Neuron (in vitro differentiated cells): ENCODE data around the gene TNFRSF1B.

Experiments
- H2AFZ ChIP-seq: one replicate; pipeline ENCODE4 v1.6.1; 2013; ENCODE audit warnings: low read depth, mild to moderate bottlenecking, inconsistent platforms, low read length, moderate library complexity
- H3K27me3 ChIP-seq: one replicate; pipeline ENCODE4 v1.6.1; 2013; ENCODE audit warnings: low read length; ENCODE audit not compliant: insufficient read depth
- H3K36me3 ChIP-seq: one replicate; pipeline ENCODE4 v1.6.1; 2013; ENCODE audit warnings: low read length; ENCODE audit not compliant: insufficient read depth
- H3K4me1 ChIP-seq: one replicate; pipeline ENCODE4 v1.6.1; 2013; ENCODE audit warnings: low read length; ENCODE audit not compliant: insufficient read depth
- H3K4me3 ChIP-seq: 2 replicates; pipeline ENCODE4 v1.5.1; 2013; ENCODE audit warnings: mild to moderate bottlenecking, low read length, moderate library complexity
- H3K9me3 ChIP-seq: one replicate; pipeline ENCODE4 v1.6.1; 2013; ENCODE audit warnings: low read length

TNFRSF1B gene

DNA sequence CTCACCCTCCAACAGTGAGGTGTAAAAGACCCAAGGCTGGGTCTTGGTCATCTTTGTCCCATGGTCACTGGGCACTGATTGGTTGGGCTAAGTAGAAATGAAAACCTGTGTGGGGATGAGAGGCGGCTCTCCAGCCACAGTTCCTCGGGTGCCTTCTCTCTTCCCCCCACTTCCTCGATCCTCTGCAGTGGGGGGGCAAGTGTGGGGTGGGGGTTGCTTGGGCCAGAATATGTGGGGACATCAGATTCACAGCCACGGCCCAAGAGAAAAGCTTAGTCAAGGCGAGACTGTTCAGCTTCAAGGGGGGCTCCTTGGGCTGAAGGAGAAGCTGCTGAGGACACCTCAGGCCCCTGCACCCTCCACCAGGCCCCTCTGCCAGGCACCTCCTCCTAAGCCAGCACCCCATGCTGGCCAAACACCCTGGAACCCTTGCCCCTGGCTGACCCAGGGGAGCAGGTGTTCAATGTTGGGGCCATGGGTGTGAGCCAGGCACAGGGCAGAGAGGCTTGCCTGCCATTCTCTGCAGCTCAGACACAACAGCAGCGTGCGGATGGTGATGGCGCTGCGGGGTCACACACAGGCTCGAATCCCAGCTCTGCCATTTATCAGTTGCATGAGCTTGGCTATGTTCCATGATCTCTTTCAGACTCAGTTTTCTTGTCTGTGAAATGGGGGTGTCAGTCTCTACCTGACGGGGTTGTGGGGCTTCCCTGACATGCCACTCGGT, 21.0 kb upstream of the TNFRSF1B start:
- H3K4me1 ChIP-seq, result peaks cover 10% of the 10 kb centered on the region
- H3K27me3 ChIP-seq, result peaks cover 6% of the 10 kb centered on the region
- H3K4me3 ChIP-seq, result no peak overlapping the region
- no peaks in the 10 kb centered on the region for H3K36me3 ChIP-seq
- no peak overlapping the region for H2AFZ ChIP-seq
- no peaks in the 10 kb centered on the region for H3K9me3 ChIP-seq

DNA sequence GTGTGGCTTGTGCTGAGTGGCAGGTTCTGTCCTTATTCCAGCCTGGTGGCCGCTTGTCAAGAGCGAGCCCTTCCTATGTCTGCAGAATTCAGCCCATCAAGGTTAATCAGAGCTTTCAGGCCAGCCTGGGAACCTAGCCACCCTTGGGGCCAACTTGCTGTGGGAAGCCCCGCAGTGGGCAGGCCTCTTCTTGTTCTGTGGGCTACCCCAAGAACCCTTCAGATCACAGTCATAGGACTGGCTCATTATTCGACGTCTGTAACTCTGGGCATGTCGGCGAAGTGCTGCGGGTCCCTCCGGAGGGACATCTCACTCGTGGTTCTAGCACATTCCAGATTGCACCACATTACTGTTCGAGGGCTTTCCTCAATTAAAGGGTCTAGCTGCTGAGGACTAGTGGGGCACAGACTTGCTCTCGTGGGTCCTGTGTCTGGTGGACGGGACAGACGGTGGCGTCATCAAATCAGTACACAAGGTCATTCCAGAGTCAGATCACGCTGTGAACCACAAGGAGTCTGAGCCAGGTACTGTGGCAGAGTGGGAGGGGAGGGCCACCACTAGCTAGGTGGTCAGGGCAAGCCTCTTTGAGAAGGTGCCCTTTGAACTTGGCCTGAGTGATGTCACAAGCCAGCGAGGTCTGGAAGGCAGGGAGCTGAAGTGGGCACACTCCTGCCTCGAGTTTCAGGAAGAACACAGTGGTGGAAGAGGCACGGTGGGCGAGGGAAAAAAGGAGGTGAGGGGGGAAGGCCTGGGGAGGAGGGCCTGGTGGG, 20.3 kb upstream of the TNFRSF1B start:
- Histone ChIP-seq H3K4me3 (no peak overlapping the region), H3K4me1 (peaks cover 10% of the 10 kb centered on the region), H3K27me3 (peaks cover 6% of the 10 kb centered on the region), H2AFZ (no peak overlapping the region), H3K36me3 (no peaks in the 10 kb centered on the region), H3K9me3 (no peaks in the 10 kb centered on the region)

DNA sequence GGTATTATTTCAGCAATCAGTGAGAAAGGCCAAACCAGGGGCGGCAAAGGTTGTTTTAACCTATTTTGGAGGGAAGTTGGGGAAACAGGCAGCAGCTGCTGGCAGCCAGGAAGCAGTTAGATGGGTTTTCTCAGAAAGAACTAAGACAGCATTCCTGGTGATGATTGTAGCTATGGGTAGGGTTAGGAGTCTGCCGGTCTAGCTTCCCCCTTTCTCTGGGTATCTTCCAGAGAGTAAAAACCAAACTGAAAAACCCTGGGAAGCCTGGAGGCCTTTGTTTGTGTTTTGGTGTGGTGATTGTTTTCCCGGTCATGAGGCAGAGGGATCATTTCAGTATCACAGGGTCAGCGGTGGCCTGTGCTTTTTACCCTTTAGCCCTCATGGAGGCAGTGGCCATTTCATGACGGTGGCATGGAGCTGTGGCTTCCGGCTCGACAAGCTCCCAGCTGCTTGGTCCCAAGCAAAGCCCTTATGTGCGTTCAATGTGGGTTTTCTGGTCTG, 19.5 kb upstream of the TNFRSF1B start:
- Histone ChIP-seq H2AFZ (no peak overlapping the region), H3K36me3 (no peaks in the 10 kb centered on the region), H3K4me1 (peaks cover 10% of the 10 kb centered on the region), H3K9me3 (no peaks in the 10 kb centered on the region), H3K4me3 (no peak overlapping the region), H3K27me3 (peaks cover 5% of the 10 kb centered on the region)

DNA sequence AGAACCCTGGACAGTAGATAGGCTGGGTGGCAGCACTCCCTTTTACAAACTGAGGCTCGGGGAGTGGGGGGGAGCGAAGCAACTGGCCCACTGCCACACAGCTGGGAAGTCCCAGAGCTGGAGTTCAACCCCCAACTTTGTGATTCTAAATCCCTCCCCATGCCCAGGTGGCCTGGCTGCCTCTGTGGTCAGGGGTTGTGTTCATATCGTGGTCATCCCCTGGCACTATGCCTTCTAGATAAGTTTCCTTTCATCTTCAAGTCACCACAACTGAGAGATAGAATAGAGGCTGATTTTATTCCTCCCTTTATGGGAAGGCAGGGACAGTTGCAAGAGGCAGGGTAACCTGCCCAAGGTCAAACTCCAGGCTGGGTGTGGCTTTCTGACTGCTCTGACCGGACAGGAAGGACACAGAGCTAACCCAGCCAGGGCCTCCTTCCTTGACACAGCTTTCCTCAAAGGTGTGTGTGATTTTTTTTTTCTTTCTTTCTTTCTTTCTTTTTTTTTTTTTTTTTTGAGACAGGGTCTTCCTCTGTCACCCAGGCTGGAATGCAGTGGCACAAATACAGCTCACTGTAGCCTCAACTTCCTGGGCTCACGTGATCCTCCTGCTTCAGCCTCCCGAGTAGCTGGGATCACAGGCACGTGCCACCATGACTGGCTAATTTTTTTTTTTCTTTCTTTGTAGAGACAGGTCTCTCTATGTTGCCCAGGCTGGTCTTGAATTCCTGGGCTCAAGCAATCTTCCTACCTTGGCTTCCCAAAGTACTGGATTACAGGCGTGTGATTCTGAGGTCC, 18.4 kb upstream of the TNFRSF1B start:
- Histone ChIP-seq H3K36me3 (no peaks in the 10 kb centered on the region), H2AFZ (no peak overlapping the region), H3K9me3 (no peaks in the 10 kb centered on the region), H3K27me3 (no peaks in the 10 kb centered on the region), H3K4me3 (no peak overlapping the region), H3K4me1 (peaks cover 7% of the 10 kb centered on the region)

DNA sequence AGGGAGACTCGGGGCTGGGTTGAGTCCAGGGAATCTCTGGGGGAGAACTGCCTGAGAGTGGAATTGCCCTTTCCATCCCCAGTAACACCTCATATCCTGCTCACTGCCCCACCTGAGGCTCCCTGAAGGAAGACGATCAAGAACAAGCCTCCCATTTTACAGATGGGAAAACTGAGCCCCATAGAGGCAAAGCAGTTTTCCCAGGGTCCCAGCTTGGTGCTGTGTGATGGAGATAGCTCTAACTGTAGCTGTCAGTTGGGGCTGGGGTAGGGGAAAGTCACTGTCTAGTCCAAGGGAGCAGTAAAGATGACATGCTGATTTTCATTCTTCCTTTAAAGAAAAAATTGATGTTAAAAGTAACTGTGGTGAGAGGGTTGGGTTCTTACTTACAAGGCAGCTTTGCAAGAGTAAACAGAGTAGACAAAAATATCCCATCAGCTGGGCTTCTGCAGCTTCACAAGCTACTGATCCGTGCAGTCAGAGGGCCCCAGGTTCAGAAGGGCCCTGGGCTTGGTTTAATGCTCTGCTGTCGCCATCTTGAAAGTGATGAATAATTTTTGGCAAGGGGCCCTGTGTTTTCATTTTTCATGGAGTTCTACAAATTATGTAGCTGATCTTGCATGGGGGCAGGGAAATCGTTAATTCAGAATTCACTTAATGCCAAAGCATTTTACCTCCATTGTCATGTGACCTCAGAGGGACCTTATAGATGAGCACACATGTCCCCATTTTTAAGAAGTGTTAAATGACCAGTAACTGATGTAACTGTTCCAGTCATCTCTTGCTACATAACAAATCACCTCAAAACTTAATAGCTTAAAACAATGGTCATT, 17.6 kb upstream of the TNFRSF1B start:
- Histone ChIP-seq H3K4me1 (peaks cover 7% of the 10 kb centered on the region), H2AFZ (no peak overlapping the region), H3K4me3 (no peak overlapping the region), H3K36me3 (no peaks in the 10 kb centered on the region), H3K9me3 (no peaks in the 10 kb centered on the region), H3K27me3 (no peaks in the 10 kb centered on the region)

DNA sequence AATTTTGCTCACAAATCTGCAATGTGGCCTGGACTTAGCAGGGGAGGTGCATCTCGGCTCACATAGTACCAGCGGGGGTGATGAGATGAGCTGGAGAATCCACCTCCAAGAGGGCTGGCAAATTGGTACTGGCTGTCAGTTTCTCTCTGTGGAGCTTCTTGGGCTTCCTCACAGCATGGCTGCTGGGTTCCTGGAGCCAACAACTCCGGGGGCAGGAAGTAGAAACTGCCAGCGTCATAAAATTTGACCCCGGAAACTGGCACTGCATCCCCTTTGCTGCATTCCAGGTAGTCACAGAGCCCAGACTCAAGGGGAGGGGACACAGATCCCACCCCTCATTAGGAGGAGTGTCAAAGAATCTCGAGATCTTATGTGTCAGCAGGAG, 17.0 kb upstream of the TNFRSF1B start:
- no peaks in the 10 kb centered on the region for H3K36me3 ChIP-seq
- H3K4me1 ChIP-seq, result peaks cover 7% of the 10 kb centered on the region
- H3K4me3 ChIP-seq, result no peak overlapping the region
- no peaks in the 10 kb centered on the region for H3K27me3 ChIP-seq
- no peak overlapping the region for H2AFZ ChIP-seq
- H3K9me3 ChIP-seq, result no peaks in the 10 kb centered on the region

DNA sequence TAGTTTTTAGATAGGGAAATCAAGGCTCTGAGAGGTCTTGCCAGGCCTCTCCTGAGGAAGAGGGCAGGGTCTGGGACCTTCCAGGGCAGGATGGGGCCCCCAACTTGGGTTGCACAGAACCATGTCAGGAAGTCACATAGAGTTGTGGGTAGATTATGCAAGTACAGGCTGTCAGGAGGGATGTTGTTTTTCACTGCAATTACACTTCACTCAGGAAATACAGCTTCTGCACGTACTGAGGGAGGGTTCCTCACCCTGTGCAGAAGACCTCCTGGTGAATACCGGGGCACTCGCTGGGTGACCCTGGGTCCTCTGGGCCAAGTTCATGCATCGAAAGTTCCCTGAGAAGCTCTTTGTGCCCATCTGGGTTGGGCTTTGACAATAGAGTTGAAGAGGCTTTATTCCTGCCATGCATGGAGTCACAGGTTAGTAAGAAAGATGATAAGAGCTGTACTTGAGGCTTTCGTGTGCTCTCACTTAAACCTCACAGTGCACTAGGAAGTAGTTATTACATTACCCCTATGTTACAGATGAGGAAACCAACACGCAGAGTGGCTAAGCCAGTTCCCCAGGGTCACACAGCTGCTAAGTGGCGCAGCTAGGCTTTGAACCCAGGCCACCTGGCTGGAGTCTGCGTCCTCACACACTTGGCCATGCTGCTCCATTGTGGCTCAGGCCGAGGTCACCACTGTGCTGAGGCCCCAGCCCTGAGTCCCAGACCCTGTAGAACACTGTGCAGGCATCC, 16.2 kb upstream of the TNFRSF1B start:
- H3K9me3 ChIP-seq, result no peaks in the 10 kb centered on the region
- peaks cover 7% of the 10 kb centered on the region for H3K4me1 ChIP-seq
- no peak overlapping the region for H2AFZ ChIP-seq
- H3K36me3 ChIP-seq, result no peaks in the 10 kb centered on the region
- H3K27me3 ChIP-seq, result no peaks in the 10 kb centered on the region
- no peak overlapping the region for H3K4me3 ChIP-seq

DNA sequence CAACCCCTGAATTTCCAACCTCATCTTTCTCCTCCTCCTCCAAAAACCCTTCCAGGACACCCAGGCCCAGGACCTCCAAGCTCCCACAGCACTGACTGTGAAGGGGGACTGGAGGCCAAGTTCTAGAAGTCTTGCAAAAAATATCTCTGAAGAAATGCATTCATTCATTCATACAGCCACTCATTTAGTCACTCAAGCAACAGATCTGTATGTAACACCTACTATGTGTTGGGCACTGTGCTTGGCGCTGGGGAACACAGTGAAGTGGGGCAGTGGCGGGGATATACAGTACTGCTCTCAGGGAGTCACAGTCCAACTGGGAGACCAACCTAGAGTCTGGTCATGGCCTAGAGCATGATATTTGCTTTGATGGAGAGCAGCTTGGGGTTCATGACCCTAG, 15.3 kb upstream of the TNFRSF1B start:
- H3K9me3 ChIP-seq, result no peaks in the 10 kb centered on the region
- H3K4me1 ChIP-seq, result peaks cover 7% of the 10 kb centered on the region
- H2AFZ ChIP-seq, result no peak overlapping the region
- no peak overlapping the region for H3K4me3 ChIP-seq
- H3K36me3 ChIP-seq, result no peaks in the 10 kb centered on the region
- no peaks in the 10 kb centered on the region for H3K27me3 ChIP-seq

DNA sequence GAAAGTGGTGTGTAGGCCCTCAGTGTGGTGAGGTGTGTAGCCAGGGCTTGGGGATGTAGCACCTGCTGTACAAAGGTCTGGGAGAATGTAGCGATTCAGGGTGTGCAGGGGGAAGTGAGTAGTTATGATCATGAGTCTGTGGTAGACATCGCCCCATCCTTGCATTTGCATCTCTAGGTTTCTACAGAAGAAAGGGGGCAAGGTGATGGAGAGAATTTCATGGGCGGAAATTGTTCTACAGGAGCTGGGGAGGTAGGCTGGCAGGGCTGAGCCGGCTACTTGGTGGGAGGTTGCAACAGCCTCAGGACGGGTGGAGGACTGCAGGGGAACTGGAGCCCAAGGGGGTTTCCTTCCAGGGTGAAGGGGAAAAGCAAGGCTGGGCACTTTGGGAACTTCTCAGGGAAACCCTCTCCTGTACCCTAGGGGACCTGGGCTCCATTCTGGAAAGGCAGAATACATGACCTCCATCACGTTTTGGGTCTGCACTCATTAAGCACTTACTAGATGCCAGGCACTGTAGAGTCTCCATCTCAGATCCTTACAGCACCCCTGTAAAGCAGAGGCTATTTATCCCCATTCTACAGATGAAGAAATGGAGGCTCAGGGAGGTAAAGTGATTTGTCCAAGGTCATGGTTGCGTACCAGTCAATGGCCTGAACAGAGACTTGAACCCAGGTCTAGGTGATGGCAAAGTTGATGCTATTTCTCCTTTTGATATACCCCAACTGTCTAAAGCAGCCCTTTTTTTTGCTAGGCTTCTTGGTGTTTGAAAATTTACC, 14.5 kb upstream of the TNFRSF1B start:
- H3K4me1 ChIP-seq, result peaks cover under 1% of the 10 kb centered on the region
- H3K9me3 ChIP-seq, result no peaks in the 10 kb centered on the region
- no peak overlapping the region for H3K4me3 ChIP-seq
- H3K27me3 ChIP-seq, result no peaks in the 10 kb centered on the region
- no peak overlapping the region for H2AFZ ChIP-seq
- H3K36me3 ChIP-seq, result no peaks in the 10 kb centered on the region

DNA sequence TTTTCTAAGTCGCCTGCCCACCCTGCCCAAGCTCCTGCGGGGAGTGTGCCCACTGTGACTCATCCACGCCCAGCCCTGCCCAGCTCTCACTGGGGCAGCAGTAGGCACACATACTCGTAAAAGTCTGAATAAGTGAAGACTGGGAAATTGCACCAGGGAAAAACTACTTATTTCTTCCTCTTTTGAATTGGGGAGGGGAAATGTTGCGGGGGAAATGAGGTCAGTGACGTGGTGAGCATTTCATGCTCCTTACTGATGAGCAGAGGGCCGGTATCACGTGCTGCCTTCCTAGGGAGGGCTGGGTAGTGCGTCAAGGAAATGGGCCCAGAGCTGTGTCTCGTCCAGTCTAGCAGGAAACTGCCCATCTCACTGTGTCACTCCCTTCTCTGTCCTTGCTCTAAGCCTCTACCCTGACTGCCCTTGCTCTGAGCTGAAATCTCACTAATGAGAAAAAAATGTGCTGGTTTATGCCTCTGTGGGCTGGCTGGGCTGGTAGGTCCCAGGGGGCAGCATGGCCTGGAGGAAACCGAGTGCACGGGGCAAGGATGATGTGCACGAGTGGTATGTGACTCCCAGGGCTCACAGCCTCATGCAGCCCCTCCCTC, 13.5 kb upstream of the TNFRSF1B start:
- Histone ChIP-seq H2AFZ (no peak overlapping the region), H3K4me3 (no peak overlapping the region), H3K9me3 (no peaks in the 10 kb centered on the region), H3K36me3 (no peaks in the 10 kb centered on the region), H3K4me1 (peaks cover 8% of the 10 kb centered on the region), H3K27me3 (no peaks in the 10 kb centered on the region)

DNA sequence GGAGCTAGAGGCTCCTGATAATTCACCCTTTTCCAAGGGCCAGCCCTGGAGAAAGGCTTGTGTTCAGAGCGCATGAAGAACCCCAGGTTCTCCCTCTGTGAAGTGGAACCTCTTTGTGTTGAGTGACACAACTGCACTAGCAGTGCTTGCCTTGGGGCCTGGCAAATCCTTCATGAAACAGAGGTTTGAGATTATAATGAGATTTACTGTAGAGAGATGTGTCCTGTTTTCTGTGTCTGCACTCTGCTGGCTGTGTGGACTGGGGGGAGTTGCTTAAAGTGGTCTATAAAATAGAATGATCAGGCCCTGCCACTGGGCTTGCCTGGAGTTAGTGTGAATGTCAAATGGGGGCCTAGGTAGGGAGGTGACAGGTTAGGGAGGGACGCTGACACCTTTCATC, 11.5 kb upstream of the TNFRSF1B start:
- no peaks in the 10 kb centered on the region for H3K9me3 ChIP-seq
- no peaks in the 10 kb centered on the region for H3K36me3 ChIP-seq
- no peak overlapping the region for H3K4me3 ChIP-seq
- H3K4me1 ChIP-seq, result peaks cover 15% of the 10 kb centered on the region
- no peak overlapping the region for H2AFZ ChIP-seq
- H3K27me3 ChIP-seq, result no peaks in the 10 kb centered on the region
